GM15510 (cell line): ENCODE measurements around the gene PTPRM.

Experiments
- POLR2A ChIP-seq: IDR thresholded peaks from 3 replicates; pipeline ENCODE4 v1.6.1; 2011; ENCODE audit warnings: borderline replicate concordance; ENCODE audit not compliant: insufficient read length; ENCODE audit errors: extremely low read depth

PTPRM gene

DNA sequence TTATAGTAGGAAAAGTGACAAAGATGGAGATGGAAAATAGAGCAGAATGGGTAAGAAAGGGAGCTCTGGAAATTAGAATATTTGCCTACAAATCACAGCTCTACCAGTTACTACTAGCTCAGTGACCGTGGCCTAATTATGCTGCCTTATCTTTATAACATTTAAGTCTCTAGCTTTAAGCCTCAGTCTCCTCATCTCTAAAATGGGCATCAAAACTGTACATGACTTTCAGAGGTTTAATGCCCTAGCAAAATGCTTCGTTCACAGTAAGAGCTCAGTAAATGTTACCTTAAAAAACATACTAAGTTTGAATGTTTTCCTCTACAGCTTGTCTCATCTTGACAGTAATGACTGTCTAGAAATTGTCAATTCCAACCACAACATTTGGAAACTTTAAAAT, 8.3 kb upstream of the PTPRM start:
- TF ChIP-seq POLR2A: no peak

DNA sequence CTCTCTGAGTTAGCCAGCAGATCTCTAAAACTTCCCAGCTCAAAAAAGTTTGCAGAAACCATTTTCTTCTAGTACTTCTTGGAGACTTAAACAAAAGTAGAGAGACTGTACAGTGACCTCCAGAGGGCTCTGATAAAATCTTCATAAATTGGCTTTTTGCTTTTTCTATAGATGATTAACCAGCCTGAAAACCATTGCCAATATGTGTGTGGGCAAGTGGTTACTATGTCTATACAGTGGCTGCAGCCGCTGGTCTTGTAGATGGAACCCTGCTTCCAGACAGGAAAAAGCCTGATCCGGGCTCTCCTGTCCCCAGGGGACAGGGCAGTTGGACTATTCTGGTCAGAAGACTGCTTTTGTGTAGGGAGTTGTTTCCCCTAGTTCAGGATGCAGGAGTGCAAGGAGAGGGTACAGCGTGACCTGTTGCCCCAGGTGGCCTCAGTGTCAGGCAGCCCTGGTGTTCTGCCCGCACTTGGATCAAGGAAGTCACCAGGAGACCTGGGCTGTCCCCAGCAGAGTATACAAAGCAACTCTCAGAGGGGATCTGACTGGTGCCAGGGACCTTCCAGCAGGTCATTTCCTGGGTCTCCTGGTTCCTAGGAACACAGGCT, 7.3 kb upstream of the PTPRM start:
- no peak for TF ChIP-seq POLR2A

DNA sequence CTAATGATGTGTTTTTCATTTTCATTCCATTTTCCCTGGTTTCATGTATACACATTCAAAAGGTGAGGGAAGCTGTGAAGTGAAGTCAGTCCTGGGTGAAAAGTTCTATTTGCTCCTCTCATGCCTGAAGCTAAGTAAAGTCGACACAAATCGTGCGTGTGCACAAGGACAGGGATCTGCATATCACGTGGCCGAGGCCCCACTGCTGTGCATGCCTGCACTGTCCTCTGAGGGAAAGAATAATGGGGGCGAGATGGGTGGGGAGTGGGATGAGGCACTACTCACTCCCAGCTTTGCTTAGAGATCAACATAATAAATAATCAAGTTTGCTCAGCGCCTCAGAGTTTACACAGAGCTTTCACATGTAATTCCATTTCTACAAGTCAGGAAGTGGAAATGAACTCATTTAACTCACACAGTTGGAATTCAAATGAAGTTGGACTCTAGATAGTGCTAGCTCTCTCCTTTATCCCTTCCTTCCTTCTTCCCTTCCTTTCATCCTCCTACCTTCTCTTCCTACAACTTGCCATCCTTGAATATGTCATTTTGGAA, 5.1 kb upstream of the PTPRM start:
- TF ChIP-seq POLR2A: no peak

DNA sequence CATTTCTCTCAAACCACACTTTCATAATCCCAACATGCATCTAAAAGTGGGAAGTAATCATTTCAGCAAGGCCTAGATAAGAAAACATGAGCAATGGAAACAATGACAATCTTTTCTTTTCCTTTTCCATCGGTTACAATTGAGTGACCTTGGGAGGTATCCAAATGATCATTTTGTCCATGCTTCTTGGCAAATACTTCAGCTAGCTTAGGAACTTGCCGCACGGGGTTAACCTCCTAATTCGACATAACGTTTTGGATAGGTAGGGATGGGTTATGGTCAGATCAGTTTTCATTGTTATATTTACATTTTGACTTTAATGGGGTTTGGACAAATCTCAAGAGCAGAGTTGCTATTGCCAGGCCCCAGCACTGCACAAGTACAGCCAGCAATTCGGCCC, 4.6 kb upstream of the PTPRM start:
- TF ChIP-seq POLR2A: no peak

DNA sequence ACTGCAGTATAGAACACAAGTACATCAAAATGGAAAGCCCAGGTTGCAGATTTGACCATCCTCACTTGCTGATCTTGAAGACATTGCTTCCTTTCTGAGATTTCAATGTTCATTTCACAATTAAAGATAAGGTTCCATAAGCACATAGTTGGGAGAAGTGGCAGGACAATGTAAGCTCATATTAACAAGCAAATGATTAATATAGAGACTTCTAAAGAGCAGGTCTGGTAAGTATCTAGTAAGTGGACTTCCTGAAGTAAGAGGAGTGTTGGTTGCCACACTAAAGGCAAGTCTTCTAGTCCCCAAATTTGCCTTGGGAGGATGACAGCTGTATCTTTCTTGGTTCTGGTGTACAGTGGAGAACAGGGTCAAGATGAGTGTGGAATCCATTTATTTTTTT, 1.4 kb upstream of the PTPRM start:
- TF ChIP-seq POLR2A: no peak

DNA sequence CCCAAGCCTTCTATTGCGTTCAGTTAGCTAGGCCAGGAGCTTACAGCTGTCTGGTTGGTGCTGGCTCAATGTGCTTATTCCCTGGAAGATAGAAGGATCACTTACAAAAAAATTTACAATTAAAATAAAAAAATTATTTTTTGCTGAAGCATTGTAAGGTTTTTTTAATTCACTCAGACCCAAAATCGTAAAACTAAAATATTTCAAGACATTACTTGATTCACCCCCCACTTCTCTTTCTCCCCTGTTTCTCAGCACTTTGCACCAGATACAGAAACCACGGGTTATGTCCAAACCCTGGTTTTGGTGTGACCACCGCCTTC, 911 bp upstream of the PTPRM start:
- no peak for TF ChIP-seq POLR2A

DNA sequence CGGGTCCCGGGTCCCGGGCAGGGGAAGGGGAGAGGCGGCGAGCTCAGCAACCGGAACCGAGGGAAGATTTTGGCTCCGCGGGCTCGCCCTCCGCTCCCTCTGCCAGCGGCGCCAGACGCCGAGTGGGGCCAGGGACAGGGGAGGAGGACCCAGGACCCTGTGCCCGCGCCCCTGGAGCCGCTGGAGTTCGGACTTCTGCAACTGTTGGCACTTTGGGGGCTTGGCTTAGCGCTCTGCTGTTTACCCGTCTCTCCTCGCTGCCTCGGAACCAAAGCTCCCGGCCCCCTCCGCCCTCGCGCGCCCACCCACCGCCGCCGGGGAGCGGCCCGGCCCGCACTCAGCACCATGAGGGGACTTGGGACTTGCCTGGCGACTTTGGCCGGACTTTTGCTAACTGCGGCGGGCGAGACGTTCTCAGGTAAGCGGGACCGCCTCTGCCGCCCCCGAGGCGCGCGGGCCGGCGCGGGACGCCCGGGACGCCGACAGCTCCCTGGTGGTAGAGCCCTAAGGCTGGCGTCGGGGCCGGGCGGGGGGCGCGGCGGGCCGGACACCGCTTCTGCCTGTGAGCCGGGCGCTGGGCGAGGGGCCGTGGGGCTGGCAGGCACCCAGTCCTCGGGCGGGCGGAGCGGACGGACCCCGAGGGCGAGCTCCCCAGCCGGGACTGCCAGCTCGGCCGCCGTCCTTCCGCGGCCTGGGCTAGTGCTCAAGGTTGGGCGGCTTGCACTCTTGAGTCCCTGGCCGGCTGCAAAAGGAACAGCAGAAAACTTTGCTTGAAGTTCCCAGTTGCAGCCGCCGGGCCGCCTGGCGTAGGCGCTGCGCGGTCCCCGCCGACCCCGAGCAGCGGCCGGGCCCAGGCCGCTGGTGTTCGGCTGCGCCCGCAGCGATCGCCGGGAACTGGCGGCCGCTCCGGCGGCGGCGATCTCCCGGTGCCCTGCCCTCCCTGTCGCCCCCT, 634 bp downstream of the PTPRM start:
- no peak for TF ChIP-seq POLR2A

DNA sequence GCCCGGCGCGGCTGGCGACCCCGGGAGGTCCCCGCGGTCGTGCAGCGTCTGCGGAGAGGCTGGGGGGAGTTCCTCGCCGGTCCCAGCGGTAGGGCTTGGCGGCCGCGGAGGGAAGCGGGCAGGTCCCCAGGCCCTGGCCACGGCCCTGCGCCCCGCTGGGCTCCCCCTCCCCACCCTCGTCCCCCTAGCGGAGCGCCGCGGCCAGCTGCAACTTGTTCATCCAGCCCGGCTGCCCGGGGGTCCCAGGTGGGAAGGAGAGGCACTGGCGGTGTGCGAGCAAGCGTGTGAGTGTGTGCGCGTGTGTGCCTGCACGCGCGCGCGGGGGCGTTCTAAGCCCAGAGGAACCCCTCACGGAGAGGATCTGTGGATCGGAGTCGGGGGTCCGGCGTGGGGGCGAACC, 1.3 kb downstream of the PTPRM start:
- no peak for TF ChIP-seq POLR2A

DNA sequence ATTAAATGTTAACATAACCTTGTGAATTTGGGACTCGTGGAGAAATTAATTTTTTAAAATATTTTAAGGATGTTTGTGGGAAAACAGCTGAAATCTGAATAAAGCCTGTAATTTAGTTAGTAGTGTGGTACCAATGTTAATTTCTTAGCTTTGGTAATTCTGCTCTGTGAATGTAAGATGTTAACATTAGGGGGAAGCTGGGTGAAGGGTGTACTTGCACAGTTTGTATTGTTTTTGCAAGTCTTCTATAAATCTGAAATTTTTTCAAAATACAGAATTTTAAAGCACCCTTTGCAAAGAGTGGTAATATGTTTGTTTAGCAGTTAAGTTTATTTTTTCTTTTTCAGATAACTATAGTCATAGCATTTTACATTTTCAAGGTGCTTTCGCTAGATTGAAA, 4.5 kb downstream of the PTPRM start:
- TF ChIP-seq POLR2A: no peak

DNA sequence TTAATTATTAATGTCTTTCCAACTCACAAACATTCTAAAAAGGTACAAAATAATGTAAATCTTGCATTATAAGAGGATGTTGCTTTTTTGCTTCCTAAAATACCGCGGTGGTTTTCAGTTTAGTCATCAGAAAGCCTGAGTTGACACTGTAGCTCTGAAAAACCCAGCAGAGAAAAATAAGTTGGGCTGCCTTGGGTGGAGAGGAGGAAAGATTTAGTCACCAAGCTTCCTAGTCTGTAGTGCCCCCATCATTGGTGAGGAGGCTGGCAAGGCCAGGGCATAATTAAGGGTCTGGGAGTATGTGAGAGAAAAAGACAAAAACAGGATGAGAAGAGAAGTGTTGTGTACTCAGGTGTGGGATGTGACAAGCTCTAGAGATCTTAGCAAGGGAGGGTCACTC, 5.7 kb downstream of the PTPRM start:
- no peak for TF ChIP-seq POLR2A

DNA sequence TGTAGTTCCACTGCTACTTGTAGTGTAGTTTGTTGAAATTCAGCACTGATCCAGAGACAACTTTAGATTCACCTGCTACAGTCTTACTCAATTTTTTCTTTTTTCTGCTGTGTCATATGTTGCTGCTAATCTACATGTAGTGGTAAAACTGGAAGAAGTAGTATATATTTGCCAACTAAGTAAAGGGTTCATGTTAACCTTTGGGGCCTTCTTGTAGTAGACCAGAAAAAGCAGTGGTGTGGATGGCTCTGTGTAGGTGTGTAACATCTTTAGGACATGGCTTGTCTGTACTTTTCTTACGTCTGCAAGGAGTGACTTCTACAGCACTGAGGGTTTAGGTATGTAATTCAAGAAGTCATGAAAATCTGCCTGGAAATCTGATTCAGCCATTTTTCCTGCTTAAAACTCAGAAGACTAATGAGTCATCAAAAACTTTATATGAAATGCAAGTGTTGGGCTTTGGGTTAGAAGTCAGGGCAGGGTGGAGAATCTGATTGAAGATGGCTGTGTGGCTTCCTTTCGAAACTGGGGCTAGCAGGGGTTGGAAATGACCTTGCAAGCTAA, 8.4 kb downstream of the PTPRM start:
- no peak for TF ChIP-seq POLR2A

DNA sequence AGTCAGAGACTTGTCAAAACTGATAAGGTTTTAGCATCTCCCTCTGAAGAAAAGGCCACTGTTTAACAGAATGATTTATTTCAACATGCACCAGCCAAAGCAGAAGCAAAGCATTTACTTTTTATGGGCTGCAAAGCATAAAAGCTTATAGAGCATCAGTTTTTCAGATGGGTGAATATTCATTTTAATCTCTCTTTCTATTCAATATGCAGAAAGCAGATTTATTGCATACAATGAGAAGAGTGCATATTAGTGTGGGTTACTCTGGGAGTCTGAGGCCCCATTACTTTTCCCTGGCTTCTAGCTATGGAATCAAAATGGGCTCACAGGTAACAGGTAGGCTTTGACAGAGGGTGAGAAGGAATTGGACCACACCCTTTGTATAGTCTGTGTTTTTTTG, 9.0 kb downstream of the PTPRM start:
- no peak for TF ChIP-seq POLR2A

DNA sequence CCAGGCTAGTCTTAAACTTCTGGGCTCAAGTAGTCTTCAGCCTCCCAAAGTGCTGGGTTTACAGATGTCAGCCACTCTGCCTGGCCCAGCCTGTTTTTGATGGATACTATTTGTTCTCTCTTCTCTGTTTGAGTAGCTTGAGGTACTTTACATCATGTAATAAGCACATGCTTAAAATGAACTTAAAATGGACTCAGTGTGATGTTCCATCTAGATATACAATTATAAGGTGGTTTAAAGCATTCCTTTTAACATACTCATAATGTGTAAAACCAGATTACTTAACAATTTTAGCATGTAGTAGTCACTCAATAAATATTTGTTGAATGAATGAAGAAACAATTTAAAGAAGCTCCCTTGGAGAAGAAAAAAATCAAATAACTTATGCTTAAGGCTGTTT, 9.6 kb downstream of the PTPRM start:
- TF ChIP-seq POLR2A: no peak

DNA sequence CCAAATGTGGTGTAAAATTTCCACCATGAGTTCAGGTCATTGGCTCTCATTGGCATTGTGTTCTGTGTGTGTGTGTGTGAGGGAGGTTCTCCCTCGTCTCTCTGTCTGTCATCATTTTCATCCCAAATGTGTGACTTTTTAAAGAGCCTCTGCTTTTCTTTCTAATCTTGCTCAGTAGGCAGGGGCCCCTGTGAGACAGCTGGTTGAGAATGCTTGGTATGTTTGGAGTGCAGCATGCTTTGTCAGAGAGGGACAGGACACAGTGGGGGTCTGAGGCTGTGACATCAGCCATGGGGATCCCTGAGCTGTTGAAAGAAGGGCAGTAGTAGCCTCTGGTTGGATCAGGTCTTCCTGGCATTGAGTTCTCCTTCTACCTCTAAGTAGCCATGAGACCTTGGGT, 10.6 kb downstream of the PTPRM start:
- no peak for TF ChIP-seq POLR2A

DNA sequence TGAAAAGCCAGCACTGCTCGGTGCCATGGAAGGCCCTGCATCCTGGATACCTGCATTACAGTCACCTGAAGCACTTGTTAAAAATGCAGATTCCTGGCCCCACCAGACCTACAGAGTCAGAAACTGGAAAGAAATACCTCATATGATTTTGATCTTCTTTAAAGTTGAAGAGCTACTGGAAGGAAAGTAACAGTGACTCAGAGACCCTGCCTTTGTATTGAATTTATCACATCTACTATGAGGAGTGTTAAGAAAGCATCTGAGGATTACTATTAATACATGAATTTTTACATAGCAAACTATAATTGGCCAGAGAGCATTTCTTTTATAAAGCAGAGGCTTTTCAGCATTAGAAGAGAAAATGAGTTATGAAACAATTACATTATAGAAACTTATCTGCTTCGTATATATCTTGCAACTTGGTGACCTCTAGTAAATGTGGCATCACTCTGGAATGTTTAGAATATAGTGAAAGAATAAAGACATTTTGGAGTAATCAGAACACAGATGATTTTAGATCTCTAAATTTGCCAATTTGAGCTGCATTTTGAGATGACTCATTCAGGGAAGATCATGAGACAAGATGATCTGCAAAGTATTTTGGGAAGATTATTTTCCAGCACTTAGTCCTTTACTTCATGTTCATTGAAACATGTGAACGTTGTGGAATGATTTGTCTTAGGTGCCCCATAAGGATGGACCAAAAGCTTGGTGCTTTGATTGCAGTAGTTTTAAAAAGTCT, 12.2 kb downstream of the PTPRM start:
- no peak for TF ChIP-seq POLR2A
